Colonic mucosa (tissue), 4 donors: ENCODE results near the gene MAP2K5. TPM values are rescaled to one million over a fixed set of nuclear protein-coding genes. Genes with fewer than 3 reads are reported as not detected.

Experiments used
- DNase-seq: peaks from one replicate; pipeline ENCODE4 v3.0.0-alpha.2; 2020
- H3K27ac ChIP-seq: fragments of 200-600 bp; one replicate; pipeline ENCODE4 v1.8.0; 2021
- H3K27me3 ChIP-seq: fragments of 200-600 bp; one replicate; pipeline ENCODE4 v1.8.0; 2021
- H3K36me3 ChIP-seq: fragments of 200-600 bp; one replicate; pipeline ENCODE4 v1.8.0; 2021
- H3K4me1 ChIP-seq: fragments of 200-600 bp; one replicate; pipeline ENCODE4 v1.8.0; 2021; ENCODE audit warnings: mild to moderate bottlenecking
- H3K4me3 ChIP-seq: fragments of 200-600 bp; one replicate; pipeline ENCODE4 v1.8.0; 2021
- H3K9ac ChIP-seq, 2 donors: one replicate each; pipeline ENCODE4 v1.7.0; 2013; ENCODE audit warnings: control low read depth in 2 of 2, low read depth in 2 of 2, low read length in 2 of 2
- H3K9me3 ChIP-seq: fragments of 200-600 bp; one replicate; pipeline ENCODE4 v1.8.0; 2021
- CTCF ChIP-seq: fragments of 200-600 bp; IDR thresholded peaks from one replicate; pipeline ENCODE4 v1.8.0; 2022; ENCODE audit warnings: antibody characterized with exemption, mild to moderate bottlenecking
- intact Hi-C: fragments of 100-400 bp; cut with DNase I; formaldehyde crosslinking; loops from one replicate; pipeline ENCODE4 v1.14.1; 2022
- total RNA-seq, 2 donors: library from RNA; stranded (reverse); fragmentation: NEBNext Ultra II Directional in 1 of 2; extraction: Animal tissue kit (Norgen Biotek cat#: 25700) in 1 of 2; gene quantifications; one replicate each; pipeline ENCODE4 v1.2.1, GENCODE V29; 2021
- donor health status: healthy.
- donor health status: DM: no; HTN: no; CAD: no.
- donor health status: DM: no; HTN: no; CAD: no.

MAP2K5 gene
- total RNA-seq, 2 donors from 2014 or later = 19.1 to 20.2 TPM

GRCh38 chr15:67587331-67587730 is 44.8 kb downstream of the MAP2K5 start:
- no peak overlapping the region for H3K9ac ChIP-seq
- no peak for TF ChIP-seq CTCF
- H3K9me3 ChIP-seq = no peaks in the 10 kb centered on the region
- H3K36me3 ChIP-seq = no peaks in the 10 kb centered on the region
- no peak for DNase-seq
- intact Hi-C loops = no loop called here
- no peak overlapping the region for H3K27ac ChIP-seq
- H3K4me1 ChIP-seq = no peaks in the 10 kb centered on the region
- no peaks in the 10 kb centered on the region for H3K27me3 ChIP-seq
- H3K4me3 ChIP-seq = no peak overlapping the region

- intact Hi-C loops = no loop called here
- DNase-seq = no peak
- no peak overlapping the region for H3K27ac ChIP-seq
- TF ChIP-seq CTCF = no peak
- no peak overlapping the region for H3K4me3 ChIP-seq
- no peaks in the 10 kb centered on the region for H3K36me3 ChIP-seq
- no peaks in the 10 kb centered on the region for H3K27me3 ChIP-seq
- H3K9ac ChIP-seq = no peak overlapping the region
- H3K4me1 ChIP-seq = no peaks in the 10 kb centered on the region
- no peaks in the 10 kb centered on the region for H3K9me3 ChIP-seq
Observed at GRCh38 chr15:67587754-67588153, 45.3 kb downstream of the MAP2K5 start.

- no peaks in the 10 kb centered on the region for H3K4me1 ChIP-seq
- H3K4me3 ChIP-seq = no peak overlapping the region
- intact Hi-C loops = no loop called here
- no peak for DNase-seq
- H3K27ac ChIP-seq = no peak overlapping the region
- TF ChIP-seq CTCF = no peak
- no peaks in the 10 kb centered on the region for H3K9me3 ChIP-seq
- H3K36me3 ChIP-seq = no peaks in the 10 kb centered on the region
- no peak overlapping the region for H3K9ac ChIP-seq
- H3K27me3 ChIP-seq = no peaks in the 10 kb centered on the region
Observed at GRCh38 chr15:67590191-67590590, 47.7 kb downstream of the MAP2K5 start.

- H3K36me3 ChIP-seq = no peaks in the 10 kb centered on the region
- DNase-seq = no peak
- no peak for TF ChIP-seq CTCF
- no peaks in the 10 kb centered on the region for H3K9me3 ChIP-seq
- no peak overlapping the region for H3K9ac ChIP-seq
- no peak overlapping the region for H3K4me3 ChIP-seq
- intact Hi-C loops = no loop called here
- no peaks in the 10 kb centered on the region for H3K4me1 ChIP-seq
- no peaks in the 10 kb centered on the region for H3K27me3 ChIP-seq
- H3K27ac ChIP-seq = no peak overlapping the region
Observed at GRCh38 chr15:67592245-67592644, 49.7 kb downstream of the MAP2K5 start.

- Histone ChIP-seq H3K9me3 (no peaks in the 10 kb centered on the region), H3K9ac (no peak overlapping the region), H3K4me3 (no peak overlapping the region), H3K4me1 (no peaks in the 10 kb centered on the region), H3K36me3 (no peaks in the 10 kb centered on the region), H3K27ac (no peak overlapping the region), H3K27me3 (no peaks in the 10 kb centered on the region)
- intact Hi-C loops = no loop called here
- TF ChIP-seq CTCF = no peak
- DNase-seq = no peak
Observed at GRCh38 chr15:67593562-67593961, 51.1 kb downstream of the MAP2K5 start.

- Histone ChIP-seq H3K4me1 (no peaks in the 10 kb centered on the region), H3K27ac (no peak overlapping the region), H3K9me3 (no peaks in the 10 kb centered on the region), H3K9ac (no peak overlapping the region), H3K36me3 (no peaks in the 10 kb centered on the region), H3K4me3 (no peak overlapping the region), H3K27me3 (no peaks in the 10 kb centered on the region)
- intact Hi-C loops = no loop called here
- DNase-seq = no peak
- no peak for TF ChIP-seq CTCF
Observed at GRCh38 chr15:67594770-67595169, 52.3 kb downstream of the MAP2K5 start.
